Subcutaneous abdominal adipose tissue (tissue), 5 donors: ENCODE data around the gene SMC2.

Experiments
- H3K27ac ChIP-seq: one replicate; pipeline ENCODE4 v1.7.0; 2013; ENCODE audit warnings: low read depth, mild to moderate bottlenecking, inconsistent platforms, low read length, moderate library complexity
- H3K27me3 ChIP-seq, 5 donors: one replicate each; pipeline ENCODE4 v1.7.0; 2013; ENCODE audit warnings: low read length in 5 of 5, inconsistent platforms in 1 of 5; ENCODE audit not compliant: control insufficient read depth in 5 of 5, insufficient read depth in 4 of 5
- H3K36me3 ChIP-seq, 5 donors: one replicate each; pipeline ENCODE4 v1.7.0; 2013; ENCODE audit warnings: low read length in 5 of 5; ENCODE audit not compliant: control insufficient read depth in 5 of 5, insufficient read depth in 5 of 5
- H3K4me1 ChIP-seq, 5 donors: one replicate each; pipeline ENCODE4 v1.7.0; 2013; ENCODE audit warnings: low read length in 5 of 5, mild to moderate bottlenecking in 3 of 5, moderate library complexity in 1 of 5; ENCODE audit not compliant: control insufficient read depth in 5 of 5, insufficient read depth in 5 of 5
- H3K4me3 ChIP-seq, 5 donors: one replicate each; pipeline ENCODE4 v1.7.0; 2013; ENCODE audit warnings: low read length in 5 of 5, low read depth in 1 of 5
- H3K9ac ChIP-seq, 5 donors: one replicate each; pipeline ENCODE4 v1.7.0; 2013; ENCODE audit warnings: low read length in 5 of 5, mild to moderate bottlenecking in 4 of 5, moderate library complexity in 3 of 5
- H3K9me3 ChIP-seq, 5 donors: one replicate each; pipeline ENCODE4 v1.7.0; 2013; ENCODE audit warnings: low read length in 5 of 5; ENCODE audit not compliant: control insufficient read depth in 5 of 5
- donor health status: healthy.
- donor health status: healthy.
- donor health status: healthy.
- donor health status: healthy.
- donor health status: healthy.

SMC2 gene

DNA sequence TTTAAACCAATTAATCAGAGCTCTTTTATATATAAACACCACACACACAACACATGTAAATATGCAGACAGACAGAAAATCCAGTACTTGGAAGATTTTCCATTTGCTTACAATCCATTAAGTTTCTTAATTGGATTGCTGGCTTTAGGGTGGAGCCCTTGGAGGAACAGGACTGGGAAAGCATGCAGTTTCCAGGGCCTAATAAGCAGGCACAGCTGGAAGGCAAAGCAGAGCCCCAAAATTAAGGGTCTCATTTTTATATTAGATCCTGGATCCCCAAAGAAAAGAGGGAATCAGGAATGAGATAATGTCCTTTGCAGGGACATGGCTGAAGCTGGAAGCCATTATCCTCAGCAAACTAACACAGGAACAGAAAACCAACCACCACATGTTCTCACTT is 13.1 kb upstream of the SMC2 start:
- H3K9me3 ChIP-seq: peaks cover 0 to 8% (median 0%) of the 10 kb centered on the region in 5 donors
- H3K9ac ChIP-seq: no peak overlapping the region
- no peak overlapping the region for H3K27ac ChIP-seq
- no peak overlapping the region for H3K4me3 ChIP-seq
- H3K4me1 ChIP-seq: peaks cover 0 to 6% (median 3%) of the 10 kb centered on the region in 5 donors
- H3K27me3 ChIP-seq: no peaks in the 10 kb centered on the region
- no peaks in the 10 kb centered on the region for H3K36me3 ChIP-seq

DNA sequence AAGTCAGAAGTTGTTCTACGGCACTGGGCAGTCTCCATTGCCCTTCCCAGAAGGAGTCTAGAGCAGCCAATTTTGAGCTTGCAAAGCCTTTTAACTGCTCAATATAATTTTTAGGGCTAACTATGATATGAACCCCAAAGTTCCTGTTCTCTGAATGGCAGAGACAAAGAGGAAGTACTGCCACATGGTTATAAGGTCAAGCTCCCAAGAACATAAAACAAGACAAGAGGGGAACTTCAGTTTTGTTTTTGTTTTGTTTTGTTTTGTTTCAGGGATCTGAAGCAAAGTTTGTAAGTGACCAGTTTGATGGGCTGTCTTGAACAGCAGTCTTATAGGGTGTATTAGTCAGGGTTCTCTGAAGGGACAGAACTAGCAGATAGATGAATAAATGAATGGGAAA is 11.9 kb upstream of the SMC2 start:
- Histone ChIP-seq H3K4me1 (no peaks in the 10 kb centered on the region), H3K4me3 (no peak overlapping the region), H3K9ac (no peak overlapping the region), H3K36me3 (no peaks in the 10 kb centered on the region), H3K27me3 (no peaks in the 10 kb centered on the region), H3K9me3 (peaks cover 0 to 8% (median 0%) of the 10 kb centered on the region in 5 donors), H3K27ac (no peak overlapping the region)

DNA sequence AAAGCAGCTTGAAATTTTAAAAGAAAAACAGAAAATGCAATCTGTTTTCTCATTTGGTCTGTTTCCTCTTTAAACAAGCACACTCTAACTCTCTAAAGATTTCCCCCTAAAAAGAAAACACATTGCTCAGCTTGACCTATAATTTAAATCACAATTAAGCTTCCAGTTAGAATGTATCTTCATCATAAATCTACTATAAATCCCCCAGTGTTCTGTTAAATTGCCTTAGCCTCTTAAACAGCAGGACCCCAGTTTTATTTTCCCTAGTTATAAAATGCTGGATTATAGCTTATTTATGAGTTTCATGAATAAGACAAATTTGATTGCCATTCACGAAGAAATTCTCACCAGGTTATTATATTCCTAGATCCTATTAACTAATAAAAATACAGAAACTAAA is 8.6 kb upstream of the SMC2 start:
- Histone ChIP-seq H3K27ac (no peak overlapping the region), H3K9me3 (peaks cover 0 to 7% (median 0%) of the 10 kb centered on the region in 5 donors), H3K27me3 (no peaks in the 10 kb centered on the region), H3K36me3 (no peaks in the 10 kb centered on the region), H3K4me3 (no peak overlapping the region), H3K4me1 (peaks cover 0 to 3% (median 0%) of the 10 kb centered on the region in 5 donors), H3K9ac (no peak overlapping the region)

DNA sequence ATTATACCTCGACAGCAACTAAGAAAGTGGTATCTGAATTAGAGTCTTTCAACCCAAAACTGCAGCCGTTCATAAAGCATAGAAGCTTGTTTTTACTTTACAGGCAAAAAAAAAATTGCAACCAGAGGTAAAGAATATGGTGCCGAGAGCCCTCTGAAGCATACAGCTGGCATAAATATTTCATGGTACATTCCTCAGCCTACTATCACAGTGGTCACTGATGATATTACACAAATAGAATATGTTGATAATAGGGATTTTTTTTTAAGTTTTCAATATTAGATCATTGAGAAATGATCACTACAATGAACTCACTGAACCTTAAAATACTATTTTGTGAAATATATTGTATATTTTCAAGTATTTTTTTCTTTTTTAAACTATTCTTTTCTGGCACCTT is 6.2 kb upstream of the SMC2 start:
- Histone ChIP-seq H3K4me1 (peaks cover 0 to 27% (median 17%) of the 10 kb centered on the region in 5 donors), H3K9me3 (no peaks in the 10 kb centered on the region), H3K27me3 (no peaks in the 10 kb centered on the region), H3K36me3 (no peaks in the 10 kb centered on the region), H3K27ac (no peak overlapping the region), H3K9ac (no peak overlapping the region), H3K4me3 (no peak overlapping the region)

DNA sequence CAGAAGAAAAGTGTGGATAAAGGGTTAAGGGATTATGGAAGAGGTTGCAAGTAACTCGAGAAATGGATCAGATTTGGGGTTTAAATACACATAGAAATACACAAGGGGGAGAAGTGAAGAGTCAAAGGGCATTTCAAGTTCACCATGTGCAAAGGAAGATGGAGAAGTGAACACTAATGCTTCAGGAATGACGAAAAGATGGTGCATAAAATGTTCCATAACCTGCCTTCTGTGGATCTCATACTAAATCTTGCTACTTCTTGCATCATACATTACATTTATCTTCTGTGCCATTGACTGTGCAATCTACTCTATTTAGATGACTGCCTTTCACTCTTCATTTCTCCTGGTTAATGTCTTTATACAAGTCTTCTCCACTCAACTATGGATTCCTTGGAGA is 5.7 kb upstream of the SMC2 start:
- Histone ChIP-seq H3K27ac (no peak overlapping the region), H3K9ac (no peak overlapping the region), H3K4me3 (no peak overlapping the region), H3K4me1 (peaks cover 0 to 31% (median 21%) of the 10 kb centered on the region in 5 donors), H3K36me3 (no peaks in the 10 kb centered on the region), H3K9me3 (no peaks in the 10 kb centered on the region), H3K27me3 (no peaks in the 10 kb centered on the region)

DNA sequence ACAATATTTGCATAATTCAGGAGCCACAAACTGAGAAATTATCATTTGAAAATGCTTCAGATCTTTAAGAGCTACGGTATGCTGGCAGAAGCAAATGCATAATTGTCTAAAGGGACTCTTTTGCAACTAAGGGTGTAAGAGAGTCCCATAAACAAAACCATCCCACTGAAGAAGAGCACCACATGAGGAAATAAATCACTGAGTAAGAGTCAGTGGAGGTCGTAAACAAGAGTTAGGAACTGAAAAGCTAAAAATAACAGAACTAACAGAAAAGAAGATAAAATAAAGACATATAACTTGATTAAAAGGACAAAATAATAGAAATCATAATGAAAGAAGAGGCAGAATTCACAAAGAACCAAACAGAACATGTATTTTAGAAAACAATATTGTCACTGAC is 3.5 kb upstream of the SMC2 start:
- Histone ChIP-seq H3K9me3 (no peaks in the 10 kb centered on the region), H3K27ac (no peak overlapping the region), H3K36me3 (no peaks in the 10 kb centered on the region), H3K4me3 (no peak overlapping the region), H3K9ac (no peak overlapping the region), H3K27me3 (no peaks in the 10 kb centered on the region), H3K4me1 (peaks cover 3 to 40% (median 33%) of the 10 kb centered on the region in 5 donors)

DNA sequence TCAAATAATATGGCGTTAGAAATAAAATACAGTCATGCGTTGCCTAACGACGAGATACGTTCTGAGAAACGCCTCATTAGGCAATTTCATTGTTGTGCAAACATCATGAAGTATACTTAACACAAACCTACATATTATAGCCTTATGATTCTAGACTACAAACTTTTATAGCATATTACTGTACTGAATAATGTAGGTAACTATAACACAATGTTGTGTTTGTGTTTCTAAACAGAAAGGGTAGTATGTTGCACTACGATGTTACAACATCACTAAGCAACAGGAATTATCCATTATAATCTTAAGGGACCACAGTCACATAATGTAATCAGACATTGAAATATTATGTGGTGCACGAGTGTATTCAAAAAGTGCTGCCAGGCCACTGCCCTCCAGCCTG is 3.0 kb upstream of the SMC2 start:
- Histone ChIP-seq H3K36me3 (no peaks in the 10 kb centered on the region), H3K9ac (no peak overlapping the region), H3K27ac (peak overlapping the region; percentile 27), H3K27me3 (no peaks in the 10 kb centered on the region), H3K4me1 (peaks cover 3 to 40% (median 33%) of the 10 kb centered on the region in 5 donors), H3K4me3 (no peak overlapping the region), H3K9me3 (no peaks in the 10 kb centered on the region)

DNA sequence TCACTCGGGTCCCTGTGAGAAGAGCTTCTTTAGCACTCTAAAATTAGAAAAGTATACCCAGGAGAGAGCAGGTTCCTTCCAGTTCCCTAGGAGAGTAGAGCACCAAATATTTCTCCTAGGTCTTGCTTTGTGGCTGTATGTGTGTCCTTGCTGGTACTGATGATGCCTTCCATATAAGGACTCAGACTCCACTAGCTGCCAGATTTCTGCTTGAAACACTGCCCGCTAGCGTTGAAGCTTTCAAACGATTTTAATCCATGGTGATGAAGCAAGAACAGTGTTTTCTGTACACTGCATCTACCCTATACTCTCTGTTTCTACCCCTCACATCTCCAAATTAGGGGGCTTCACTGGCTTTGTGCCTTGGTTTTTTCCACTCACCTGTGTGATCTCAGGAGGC is 2.4 kb upstream of the SMC2 start:
- H3K27me3 ChIP-seq: no peaks in the 10 kb centered on the region
- no peak overlapping the region for H3K9ac ChIP-seq
- no peak overlapping the region for H3K4me3 ChIP-seq
- H3K9me3 ChIP-seq: no peaks in the 10 kb centered on the region
- H3K36me3 ChIP-seq: no peaks in the 10 kb centered on the region
- peak overlapping the region; percentile 27 for H3K27ac ChIP-seq
- H3K4me1 ChIP-seq: peaks cover 3 to 40% (median 33%) of the 10 kb centered on the region in 5 donors

DNA sequence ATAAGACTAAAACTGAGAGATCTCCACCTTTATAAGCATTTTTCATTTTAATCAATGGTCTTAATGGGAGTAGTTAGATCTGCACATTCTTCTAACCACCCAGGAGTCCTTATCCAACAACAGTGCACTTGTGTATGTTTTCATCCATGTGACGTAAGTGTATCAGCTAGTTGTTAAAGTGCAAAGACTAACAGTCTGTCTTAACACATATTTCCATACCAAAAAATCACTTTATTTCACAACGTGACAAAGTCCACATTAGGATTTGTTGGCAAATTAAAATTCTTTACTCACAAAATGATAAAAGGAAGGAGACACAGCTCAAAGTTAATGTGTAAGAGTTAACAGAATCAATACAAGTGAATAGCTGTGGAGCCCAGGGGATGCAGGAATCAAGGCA is 1.9 kb upstream of the SMC2 start:
- H3K9ac ChIP-seq: no peak overlapping the region
- H3K4me1 ChIP-seq: peaks cover 3 to 40% (median 33%) of the 10 kb centered on the region in 5 donors
- no peak overlapping the region for H3K27ac ChIP-seq

DNA sequence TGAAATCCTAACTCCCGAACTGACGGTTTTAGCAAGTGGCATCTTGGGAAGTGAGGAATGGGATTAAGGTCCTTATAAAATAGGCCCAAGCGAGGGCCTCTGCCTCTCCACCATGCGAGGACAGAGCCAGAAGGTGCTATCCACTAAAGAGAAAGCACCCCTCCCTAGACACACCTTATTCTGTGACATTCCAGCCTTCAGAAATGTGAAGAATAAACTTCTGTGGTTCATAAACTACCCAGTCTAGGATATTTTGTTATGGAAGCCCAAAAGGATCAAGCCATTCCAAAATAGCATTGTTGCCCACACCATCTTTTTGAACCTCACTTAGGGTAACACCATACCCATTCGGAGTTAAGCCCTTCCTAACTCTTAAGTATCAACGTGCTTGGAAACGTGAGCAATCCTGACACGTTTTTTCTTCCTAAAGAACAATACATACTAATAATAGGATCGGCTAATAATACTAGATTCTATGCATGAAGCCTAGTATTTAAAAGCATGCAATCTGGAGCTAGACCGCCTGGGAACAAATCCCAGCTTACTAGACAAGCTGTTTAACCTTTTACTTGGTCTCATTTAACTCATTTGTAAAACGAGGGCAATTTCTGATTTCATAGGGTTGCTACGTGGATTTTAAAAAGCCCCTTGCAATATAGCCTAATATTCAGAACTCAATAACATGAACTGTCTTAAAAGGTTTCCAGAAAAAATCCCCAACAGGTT is 1.1 kb upstream of the SMC2 start:
- Histone ChIP-seq H3K4me1 (peaks cover 3 to 40% (median 33%) of the 10 kb centered on the region in 5 donors), H3K27ac (peak overlapping the region; percentile 99), H3K9ac (peak overlapping the region; percentile 3 to 95 (median 94)), H3K36me3 (no peaks in the 10 kb centered on the region), H3K4me3 (peak overlapping the region; percentile 82 to 93 (median 91)), H3K9me3 (no peaks in the 10 kb centered on the region), H3K27me3 (no peaks in the 10 kb centered on the region)

More for the DNA sequence above, 1.9 kb upstream of the SMC2 start:
- H3K9me3 ChIP-seq: no peaks in the 10 kb centered on the region
- no peaks in the 10 kb centered on the region for H3K36me3 ChIP-seq
- no peak overlapping the region for H3K4me3 ChIP-seq
- no peaks in the 10 kb centered on the region for H3K27me3 ChIP-seq
